ENCODE measurements around the gene KRTAP10-10.
"Not testable (repeated sequence)": the region's sequence is repeated elsewhere in the genome, so short reads cannot be mapped to it uniquely, and the experiment has no call there.

KRTAP10-10 gene

DNA sequence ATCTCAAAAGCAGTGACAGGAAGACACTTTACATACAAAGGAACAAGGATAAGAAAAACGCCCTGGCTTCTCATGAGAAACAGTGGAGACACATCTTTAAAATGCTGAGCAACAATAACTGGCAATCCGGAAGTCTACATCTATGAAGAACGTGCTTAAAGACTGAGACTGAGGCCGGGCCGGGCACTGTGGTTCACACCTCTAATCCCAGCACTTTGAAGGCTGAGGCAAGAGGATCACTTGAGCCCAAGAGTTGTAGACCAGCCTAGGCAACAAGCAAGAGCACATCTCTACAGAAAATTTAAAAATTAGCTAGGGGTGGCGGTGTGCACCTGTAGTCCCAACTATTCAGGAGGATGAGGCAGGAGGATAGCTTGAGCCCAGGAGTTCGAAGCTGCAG, 46.9 kb downstream of the KRTAP10-10 start:
- Histone ChIP-seq H3K4me1 (ENCODE audit: insufficient read depth, poor library complexity, severe bottlenecking) (no peaks in the 10 kb centered on the region), H3K27ac (ENCODE audit: poor library complexity, severe bottlenecking) (no peak overlapping the region), H3K36me3 (ENCODE audit: low read depth) (no peaks in the 10 kb centered on the region), H3K27me3 (ENCODE audit: insufficient read depth, poor library complexity, severe bottlenecking) (peaks cover 27% of the 10 kb centered on the region), H3K9me3 (ENCODE audit: severe bottlenecking) (no peaks in the 10 kb centered on the region), H3K4me3 (ENCODE audit: severe bottlenecking) (no peak overlapping the region)
- ATAC-seq (ENCODE audit: low read depth) (no peak), DNase-seq (ENCODE audit: low spot score) (no peak)
- TF ChIP-seq CTCF (IDR thresholded peaks at IDR 0.05; ENCODE audit: poor library complexity, severe bottlenecking) = no peak

GRCh38 chr21:44684483-44684882, 47.3 kb downstream of the KRTAP10-10 start:
- H3K4me1 ChIP-seq (ENCODE audit: insufficient read depth, poor library complexity, severe bottlenecking) = no peaks in the 10 kb centered on the region
- ATAC-seq (ENCODE audit: low read depth) (no peak), DNase-seq (ENCODE audit: low spot score) (no peak)
- H3K9me3 ChIP-seq (ENCODE audit: severe bottlenecking) = no peaks in the 10 kb centered on the region
- H3K27ac ChIP-seq (ENCODE audit: poor library complexity, severe bottlenecking) = no peak overlapping the region
- TF ChIP-seq CTCF (IDR thresholded peaks at IDR 0.05; ENCODE audit: poor library complexity, severe bottlenecking) = no peak
- H3K36me3 ChIP-seq (ENCODE audit: low read depth) = no peaks in the 10 kb centered on the region
- peaks cover 23% of the 10 kb centered on the region for H3K27me3 ChIP-seq (ENCODE audit: insufficient read depth, poor library complexity, severe bottlenecking)
- H3K4me3 ChIP-seq (ENCODE audit: severe bottlenecking) = no peak overlapping the region

DNA sequence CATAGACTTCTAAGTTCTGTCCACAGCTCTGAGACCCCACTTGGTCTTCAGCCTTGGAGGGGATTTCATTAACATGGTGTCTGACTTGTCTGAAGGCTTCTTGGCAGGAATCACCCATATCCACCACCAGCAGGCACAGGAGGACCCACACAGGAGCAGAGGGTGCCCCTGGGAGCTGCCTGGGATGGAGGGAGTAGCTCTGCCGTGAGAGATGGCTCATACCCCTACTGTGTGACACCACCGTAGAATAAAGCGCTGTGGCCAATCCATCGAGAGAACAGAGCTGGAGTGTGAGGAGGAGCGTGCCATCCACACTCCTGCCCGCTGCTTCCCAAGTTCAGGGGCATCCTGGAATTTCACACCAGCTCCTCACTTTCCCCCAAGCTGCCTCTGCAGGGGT, 47.9 kb downstream of the KRTAP10-10 start:
- not testable (repeated sequence) for H3K4me1 ChIP-seq (ENCODE audit: insufficient read depth, poor library complexity, severe bottlenecking); H3K4me3 ChIP-seq (ENCODE audit: severe bottlenecking); ATAC-seq (ENCODE audit: low read depth); H3K9me3 ChIP-seq (ENCODE audit: severe bottlenecking); DNase-seq (ENCODE audit: low spot score); H3K27ac ChIP-seq (ENCODE audit: poor library complexity, severe bottlenecking); H3K36me3 ChIP-seq (ENCODE audit: low read depth)
- H3K27me3 ChIP-seq (ENCODE audit: insufficient read depth, poor library complexity, severe bottlenecking) = peaks cover 17% of the 10 kb centered on the region

- Histone ChIP-seq H3K27ac (ENCODE audit: poor library complexity, severe bottlenecking) (no peak overlapping the region), H3K4me3 (ENCODE audit: severe bottlenecking) (no peak overlapping the region), H3K4me1 (ENCODE audit: insufficient read depth, poor library complexity, severe bottlenecking) (no peaks in the 10 kb centered on the region), H3K27me3 (ENCODE audit: insufficient read depth, poor library complexity, severe bottlenecking) (peaks cover 14% of the 10 kb centered on the region), H3K36me3 (ENCODE audit: low read depth) (no peaks in the 10 kb centered on the region), H3K9me3 (ENCODE audit: severe bottlenecking) (no peaks in the 10 kb centered on the region)
- DNase-seq (ENCODE audit: low spot score) (no peak), ATAC-seq (ENCODE audit: low read depth) (no peak)
- no peak for TF ChIP-seq CTCF (IDR thresholded peaks at IDR 0.05; ENCODE audit: poor library complexity, severe bottlenecking)
Measured at GRCh38 chr21:44686000-44686781, 49.0 kb downstream of the KRTAP10-10 start.

DNA sequence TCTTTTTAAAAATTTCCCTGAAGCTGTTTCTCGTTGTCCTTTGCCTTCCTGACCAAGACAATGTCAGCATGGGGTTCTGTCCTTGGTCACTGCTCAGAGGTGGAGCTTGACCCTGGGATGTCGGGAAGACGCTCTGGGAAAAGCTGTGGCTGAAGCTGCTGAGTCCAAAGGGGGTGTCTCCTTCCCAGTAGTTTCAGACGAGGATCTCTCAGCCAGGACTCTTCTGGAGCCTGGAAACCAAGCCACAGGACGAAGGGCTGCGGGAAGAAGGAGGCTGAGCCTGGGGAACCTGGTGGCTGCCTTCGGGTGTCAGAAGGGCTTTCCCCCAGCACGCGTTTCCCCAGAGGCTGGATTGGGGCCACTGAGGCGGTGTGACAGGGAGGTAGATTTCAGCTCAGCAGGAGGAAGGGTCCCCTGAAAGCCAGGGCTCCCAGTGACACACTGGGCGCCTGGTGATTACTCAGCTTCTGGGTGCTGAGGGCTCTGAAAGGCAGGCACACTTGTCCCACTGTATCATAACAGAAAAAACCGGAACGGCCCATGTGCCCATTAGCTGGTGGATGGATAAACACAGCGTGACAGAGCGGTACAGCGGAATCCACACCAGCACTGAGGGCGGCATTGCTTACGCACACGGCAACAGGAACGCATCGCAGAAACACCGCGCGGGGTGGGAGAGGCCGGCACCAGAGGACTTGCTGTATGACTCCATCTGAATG, 49.8 kb downstream of the KRTAP10-10 start:
- Histone ChIP-seq H3K27me3 (ENCODE audit: insufficient read depth, poor library complexity, severe bottlenecking) (peaks cover 17% of the 10 kb centered on the region), H3K4me1 (ENCODE audit: insufficient read depth, poor library complexity, severe bottlenecking) (no peaks in the 10 kb centered on the region), H3K36me3 (ENCODE audit: low read depth) (no peaks in the 10 kb centered on the region), H3K9me3 (ENCODE audit: severe bottlenecking) (no peaks in the 10 kb centered on the region), H3K27ac (ENCODE audit: poor library complexity, severe bottlenecking) (no peak overlapping the region), H3K4me3 (ENCODE audit: severe bottlenecking) (no peak overlapping the region)
- DNase-seq (ENCODE audit: low spot score) (no peak), ATAC-seq (ENCODE audit: low read depth) (no peak)
- TF ChIP-seq CTCF (IDR thresholded peaks at IDR 0.05; ENCODE audit: poor library complexity, severe bottlenecking) = no peak

Data from RWPE2 (cell line).